Measurements from ENCODE around the gene ISG20L2. TPM values are rescaled to one million over a fixed set of nuclear protein-coding genes. Genes with fewer than 3 reads are reported as not detected.

ISG20L2 gene
- polyA plus RNA-seq, 3 donors: 17.2 to 23.5 (median 18.1) TPM

DNA sequence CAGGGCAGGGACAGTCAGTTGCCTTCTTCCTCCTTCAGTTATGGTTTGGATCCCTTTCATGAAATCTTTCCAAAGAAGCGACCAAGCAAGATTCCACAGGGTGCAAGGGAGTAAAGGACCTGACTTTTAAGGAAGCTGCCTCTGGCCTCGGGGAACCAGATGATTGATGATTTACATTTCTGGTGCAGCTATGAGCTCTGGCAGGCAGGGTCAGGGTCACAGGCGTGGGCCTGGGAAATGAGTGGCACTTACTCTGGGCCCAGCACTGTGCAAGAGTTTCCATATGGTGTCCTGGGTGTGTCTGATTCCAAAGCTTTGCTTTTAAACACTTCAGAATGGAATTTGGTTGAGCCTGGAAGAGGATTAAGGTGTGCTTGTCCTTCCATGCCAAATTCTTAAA, 15.9 kb downstream of the ISG20L2 start:
- WGBS (ENCODE audit: insufficient coverage): 60% methylated on average over 3 of the region's 3 CpGs
- no peaks in the 10 kb centered on the region for H3K4me1 ChIP-seq (ENCODE audit: control insufficient read depth in 1 of 2, insufficient read depth in 2 of 2, low read length in 2 of 2)
- Mint-ChIP-seq H3K27me3 (ENCODE audit: low read depth in 3 of 3) (peaks cover 10 to 22% (median 13%) of the 10 kb centered on the region in 3 donors), H3K9me3 (peaks cover 0 to 1% (median 0%) of the 10 kb centered on the region in 7 donors), H3K4me1 (no peaks in the 10 kb centered on the region), H3K36me3 (peaks cover 32 to 34% of the 10 kb centered on the region in 2 donors), H3K27ac (no peak overlapping the region), H3K4me3 (no peak overlapping the region)
- H3K9ac ChIP-seq (ENCODE audit: insufficient read depth, low read length, poor library complexity, severe bottlenecking): no peak overlapping the region
- peaks cover 0 to 10% of the 10 kb centered on the region in 2 donors for H3K27me3 ChIP-seq (ENCODE audit: control insufficient read depth in 2 of 2, insufficient read depth in 2 of 2, low read length in 2 of 2)
- H3K4me3 ChIP-seq (replicated peaks in 1 of 3; ENCODE audit: low read depth in 2 of 3, low read length in 3 of 3): no peak overlapping the region
- H3K4me2 ChIP-seq (replicated peaks; ENCODE audit: extremely low read depth, low read length, poor library complexity, severe bottlenecking): no peak overlapping the region
- peaks cover 0 to 9% of the 10 kb centered on the region in 2 donors for H3K36me3 ChIP-seq (replicated peaks in 1 of 2; ENCODE audit: control insufficient read depth in 1 of 2, insufficient read depth in 2 of 2, low read length in 2 of 2)
- no peaks in the 10 kb centered on the region for H3K79me2 ChIP-seq (ENCODE audit: insufficient read depth, low read length)
- no peak for DNase-seq
- no peak overlapping the region for H2AFZ ChIP-seq (ENCODE audit: insufficient read depth, low read depth, low read length, poor library complexity, severe bottlenecking)
- H3K9me3 ChIP-seq (replicated peaks in 1 of 2; ENCODE audit: control insufficient read depth in 1 of 2, insufficient read depth in 1 of 2, low read length in 2 of 2): no peaks in the 10 kb centered on the region
- TF ChIP-seq, protein P1, sequence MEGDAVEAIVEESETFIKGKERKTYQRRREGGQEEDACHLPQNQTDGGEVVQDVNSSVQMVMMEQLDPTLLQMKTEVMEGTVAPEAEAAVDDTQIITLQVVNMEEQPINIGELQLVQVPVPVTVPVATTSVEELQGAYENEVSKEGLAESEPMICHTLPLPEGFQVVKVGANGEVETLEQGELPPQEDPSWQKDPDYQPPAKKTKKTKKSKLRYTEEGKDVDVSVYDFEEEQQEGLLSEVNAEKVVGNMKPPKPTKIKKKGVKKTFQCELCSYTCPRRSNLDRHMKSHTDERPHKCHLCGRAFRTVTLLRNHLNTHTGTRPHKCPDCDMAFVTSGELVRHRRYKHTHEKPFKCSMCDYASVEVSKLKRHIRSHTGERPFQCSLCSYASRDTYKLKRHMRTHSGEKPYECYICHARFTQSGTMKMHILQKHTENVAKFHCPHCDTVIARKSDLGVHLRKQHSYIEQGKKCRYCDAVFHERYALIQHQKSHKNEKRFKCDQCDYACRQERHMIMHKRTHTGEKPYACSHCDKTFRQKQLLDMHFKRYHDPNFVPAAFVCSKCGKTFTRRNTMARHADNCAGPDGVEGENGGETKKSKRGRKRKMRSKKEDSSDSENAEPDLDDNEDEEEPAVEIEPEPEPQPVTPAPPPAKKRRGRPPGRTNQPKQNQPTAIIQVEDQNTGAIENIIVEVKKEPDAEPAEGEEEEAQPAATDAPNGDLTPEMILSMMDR (IDR thresholded peaks at IDR 0.05): no peak
- no peak overlapping the region for H3K27ac ChIP-seq (ENCODE audit: low read depth in 1 of 2, low read length in 2 of 2)
- peaks cover 9% of the 10 kb centered on the region for H4K20me1 ChIP-seq (ENCODE audit: insufficient read depth, low read length)
- intact Hi-C loops (cut with micrococcal nuclease): no loop called here

DNA sequence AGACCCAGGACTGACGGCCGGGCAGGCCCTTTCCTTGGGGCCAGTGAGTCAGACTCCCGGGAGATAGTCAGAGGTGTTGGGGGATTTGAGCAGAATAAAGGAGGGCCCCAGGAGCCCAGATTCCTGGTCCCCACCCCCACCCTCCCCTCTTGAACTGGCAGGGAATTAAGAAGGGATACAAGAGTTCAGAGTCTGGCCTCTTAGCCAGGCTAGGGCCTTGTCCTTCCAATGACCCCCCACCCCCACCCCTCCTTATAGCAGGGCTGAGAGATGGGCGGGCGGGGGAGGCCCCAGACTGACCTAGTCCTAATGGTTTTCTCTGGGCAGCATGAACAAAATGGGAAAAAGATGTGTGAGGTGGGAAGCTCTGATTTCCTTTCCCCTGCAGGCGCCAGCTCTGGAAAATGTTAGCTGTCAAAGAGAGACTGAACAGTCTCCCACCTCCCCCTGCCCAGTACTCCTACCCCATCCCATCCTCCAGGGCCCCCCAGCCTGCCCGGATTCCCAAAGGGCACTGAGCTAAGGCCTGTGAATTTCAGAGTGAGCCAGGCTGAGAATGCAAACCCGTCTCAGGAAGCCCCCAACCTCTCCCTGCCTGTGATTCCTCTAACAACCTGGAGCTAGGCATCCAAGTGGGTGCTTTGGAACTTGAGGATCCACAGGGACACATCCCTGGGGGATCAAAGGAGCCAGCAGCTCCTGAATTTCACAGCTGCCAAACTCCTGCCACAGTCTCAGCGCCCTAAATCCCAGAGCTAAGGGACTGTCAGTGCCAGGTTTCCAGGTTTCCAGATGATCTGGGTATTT, 17.4 kb downstream of the ISG20L2 start:
- peaks cover 6% of the 10 kb centered on the region for H4K20me1 ChIP-seq (ENCODE audit: insufficient read depth, low read length)
- TF ChIP-seq, protein P1 (IDR thresholded peaks at IDR 0.05): no peak
- peaks cover 10 to 24% of the 10 kb centered on the region in 2 donors for H3K27me3 ChIP-seq (ENCODE audit: control insufficient read depth in 2 of 2, insufficient read depth in 2 of 2, low read length in 2 of 2)
- Mint-ChIP-seq H3K36me3 (peaks cover 20 to 28% of the 10 kb centered on the region in 2 donors), H3K27me3 (ENCODE audit: low read depth in 3 of 3) (peaks cover 21 to 36% (median 27%) of the 10 kb centered on the region in 3 donors), H3K4me3 (no peak overlapping the region), H3K27ac (no peak overlapping the region), H3K9me3 (peaks cover 0 to 10% (median 3%) of the 10 kb centered on the region in 7 donors), H3K4me1 (peaks cover 9% of the 10 kb centered on the region)
- H2AFZ ChIP-seq (ENCODE audit: insufficient read depth, low read depth, low read length, poor library complexity, severe bottlenecking): no peak overlapping the region
- H3K9me3 ChIP-seq (replicated peaks in 1 of 2; ENCODE audit: control insufficient read depth in 1 of 2, insufficient read depth in 1 of 2, low read length in 2 of 2): no peaks in the 10 kb centered on the region
- peaks cover 0 to 9% of the 10 kb centered on the region in 2 donors for H3K36me3 ChIP-seq (replicated peaks in 1 of 2; ENCODE audit: control insufficient read depth in 1 of 2, insufficient read depth in 2 of 2, low read length in 2 of 2)
- H3K4me2 ChIP-seq (replicated peaks; ENCODE audit: extremely low read depth, low read length, poor library complexity, severe bottlenecking): no peak overlapping the region
- no peak for DNase-seq
- H3K27ac ChIP-seq (ENCODE audit: low read depth in 1 of 2, low read length in 2 of 2): no peak overlapping the region
- 100% methylated on average over 2 of the region's 9 CpGs for WGBS (ENCODE audit: insufficient coverage)
- H3K9ac ChIP-seq (ENCODE audit: insufficient read depth, low read length, poor library complexity, severe bottlenecking): no peak overlapping the region
- intact Hi-C loops (cut with micrococcal nuclease): no loop called here
- H3K79me2 ChIP-seq (ENCODE audit: insufficient read depth, low read length): no peaks in the 10 kb centered on the region
- H3K4me1 ChIP-seq (ENCODE audit: control insufficient read depth in 1 of 2, insufficient read depth in 2 of 2, low read length in 2 of 2): peaks cover 4 to 5% of the 10 kb centered on the region in 2 donors
- H3K4me3 ChIP-seq (replicated peaks in 1 of 3; ENCODE audit: low read depth in 2 of 3, low read length in 3 of 3): no peak overlapping the region
